ENCODE data around the gene RPS6KA2.
A peak's percentile ranks its signal among the peaks of the same experiment; 100 is the strongest.
"Not testable (repeated sequence)": the region's sequence is repeated elsewhere in the genome, so short reads cannot be mapped to it uniquely, and the experiment has no call there.

RPS6KA2 gene

DNA sequence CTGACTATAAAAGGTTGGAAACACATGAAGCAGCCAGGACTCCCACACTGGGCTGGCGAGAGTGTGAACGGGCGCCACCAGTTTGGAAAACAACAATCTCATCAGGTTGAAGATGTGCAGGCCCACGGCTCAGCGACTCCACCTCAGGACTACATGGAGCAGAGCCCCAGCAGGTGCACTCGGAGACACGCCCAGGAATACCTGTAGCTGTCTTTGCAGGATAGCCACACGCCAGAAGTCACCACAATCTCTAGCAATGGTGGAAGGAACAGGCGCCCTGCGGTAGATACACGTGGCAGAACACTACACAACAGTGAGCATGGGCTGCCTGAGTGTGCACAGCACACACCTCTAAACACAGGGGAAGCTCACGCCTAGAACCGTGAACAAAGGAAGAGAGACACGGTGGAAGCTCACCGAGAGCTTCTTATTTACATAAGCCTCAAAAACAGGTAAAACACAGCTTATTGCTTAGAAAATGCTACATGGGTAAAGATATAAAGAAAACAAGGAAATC is 28.7 kb upstream of the RPS6KA2 start:
- no peak for FAIRE-seq

DNA sequence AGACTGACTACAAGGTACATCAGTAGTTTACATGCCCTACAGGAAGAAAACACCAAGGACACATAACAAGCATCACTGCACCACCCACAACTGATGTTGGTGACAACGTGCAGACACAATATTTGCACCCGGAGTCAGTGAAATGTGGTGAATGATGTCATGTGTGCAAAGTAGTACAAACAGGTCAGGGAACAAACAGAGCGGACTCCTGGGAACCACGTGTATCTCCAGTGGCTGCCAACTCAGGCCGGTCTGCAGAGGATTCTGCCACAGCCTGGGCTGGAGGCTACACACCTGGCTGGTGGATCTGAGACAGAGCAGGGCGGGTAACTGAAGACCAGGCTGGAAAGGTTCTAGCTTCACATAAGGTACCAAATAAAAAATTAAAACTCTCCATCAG is 28.2 kb upstream of the RPS6KA2 start:
- FAIRE-seq: no peak

DNA sequence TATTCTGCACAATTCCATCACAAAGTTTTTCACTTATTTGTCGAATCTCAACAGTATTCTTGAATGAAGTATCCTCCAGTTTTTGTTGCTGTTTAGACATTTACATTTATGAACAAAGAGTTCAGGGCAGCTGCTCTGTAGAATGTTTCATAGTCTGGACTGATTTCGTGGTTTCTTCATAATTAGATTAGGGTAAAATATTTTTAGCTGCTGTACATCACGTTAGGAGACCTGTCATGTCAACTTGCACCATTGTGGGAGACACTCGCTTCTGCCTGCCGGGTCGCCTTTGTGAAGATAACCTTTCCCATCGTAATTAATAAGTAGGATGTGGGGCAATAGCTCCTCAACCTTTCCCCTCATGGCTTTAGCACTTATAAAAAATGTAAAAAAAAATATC is 27.5 kb upstream of the RPS6KA2 start:
- no peak for FAIRE-seq

DNA sequence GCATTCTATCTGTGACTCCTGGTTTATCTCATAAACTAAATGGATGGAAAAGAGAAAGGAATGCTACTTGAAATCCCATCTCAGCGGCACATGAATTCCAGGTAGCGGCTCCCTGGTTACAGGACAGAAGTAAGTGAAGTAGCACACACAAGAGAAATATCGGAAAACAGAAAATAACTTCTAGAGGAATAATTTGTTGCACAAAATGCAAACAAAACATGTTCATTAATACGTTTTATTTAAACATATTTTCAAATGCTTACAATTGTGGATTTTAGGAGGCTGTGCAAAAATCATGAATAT is 26.5 kb upstream of the RPS6KA2 start:
- FAIRE-seq: no peak

DNA sequence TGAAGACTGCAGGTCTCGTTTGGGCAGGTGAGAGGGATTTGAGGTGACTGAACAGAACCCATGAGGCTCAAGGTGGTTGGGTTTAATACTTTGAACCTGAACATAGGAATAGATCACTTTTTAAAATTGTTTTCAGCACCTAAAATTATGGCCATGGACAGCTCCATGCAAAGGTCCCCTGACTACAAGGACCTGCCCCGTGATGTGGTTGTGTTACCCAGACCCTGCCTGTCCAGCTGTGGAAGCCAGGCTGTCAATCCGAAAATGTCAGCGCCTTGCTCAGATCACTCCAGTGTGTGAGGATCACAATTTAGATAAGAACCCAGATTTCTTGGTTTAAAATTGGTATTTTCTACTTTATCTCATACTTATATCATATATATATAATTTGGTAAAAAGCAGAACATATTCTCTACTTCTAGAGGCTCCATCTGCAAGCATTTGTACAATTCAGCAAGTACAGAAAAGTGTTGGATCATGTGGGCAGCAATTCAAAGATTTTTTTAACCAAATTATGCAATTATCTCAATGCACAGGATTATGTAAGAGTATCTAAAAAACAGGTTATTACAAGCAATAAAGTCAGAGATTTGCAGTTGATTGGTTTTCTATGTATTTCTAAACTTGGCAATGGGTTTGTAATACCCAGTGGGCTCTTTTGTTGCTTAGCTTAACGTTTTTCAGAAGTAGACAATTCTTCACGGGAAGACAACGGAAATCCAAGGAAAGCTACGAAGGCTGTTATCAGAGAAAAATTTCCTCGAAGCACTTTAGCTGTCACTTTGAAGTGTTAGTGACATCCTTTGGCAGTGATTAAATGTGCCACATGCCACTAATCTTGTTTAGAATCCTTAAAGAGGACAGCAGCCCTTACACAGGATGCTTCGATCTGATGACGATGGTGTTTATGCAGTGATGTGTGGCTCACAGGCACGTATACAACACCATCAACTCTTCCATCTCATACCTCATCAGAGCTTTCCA is 24.1 kb upstream of the RPS6KA2 start:
- FAIRE-seq: no peak

DNA sequence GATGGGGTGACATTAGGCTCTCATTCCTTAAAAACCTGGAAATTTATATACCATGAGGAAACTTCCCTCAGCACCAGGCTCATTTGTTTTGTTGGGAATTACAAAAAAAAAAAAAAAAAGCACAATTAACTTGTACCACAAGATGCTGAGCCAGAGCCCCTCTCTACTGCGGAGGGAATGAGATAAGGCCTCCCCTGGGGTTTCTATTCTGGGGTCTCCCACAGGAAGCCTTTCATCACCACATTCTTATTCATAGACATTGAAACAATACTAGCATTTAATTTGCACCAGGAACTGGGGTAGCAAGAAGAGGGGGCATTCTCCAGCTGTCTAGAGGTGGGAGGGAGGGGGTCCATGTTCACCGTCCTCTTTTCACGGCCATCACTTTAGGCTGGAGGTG is 23.0 kb upstream of the RPS6KA2 start:
- no peak for FAIRE-seq

DNA sequence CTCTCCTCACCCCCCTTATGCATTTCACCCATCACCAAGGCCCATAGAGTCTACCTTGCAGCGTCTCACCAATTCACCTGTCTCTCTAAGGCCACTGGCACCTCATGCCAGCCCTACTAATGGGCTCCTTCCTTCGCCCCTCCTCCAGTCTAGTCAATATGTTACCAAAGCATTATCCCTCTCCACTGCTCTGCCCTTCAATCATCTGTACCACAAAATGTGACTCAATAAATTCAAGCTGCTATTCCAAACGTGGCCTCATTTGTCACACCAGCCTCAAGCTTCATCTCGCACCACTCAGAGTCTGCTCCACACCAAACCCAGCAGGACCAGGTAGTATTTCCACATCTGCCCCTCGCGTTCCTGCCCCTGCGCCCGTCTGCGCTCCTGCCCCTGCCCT is 21.8 kb upstream of the RPS6KA2 start:
- FAIRE-seq: no peak

DNA sequence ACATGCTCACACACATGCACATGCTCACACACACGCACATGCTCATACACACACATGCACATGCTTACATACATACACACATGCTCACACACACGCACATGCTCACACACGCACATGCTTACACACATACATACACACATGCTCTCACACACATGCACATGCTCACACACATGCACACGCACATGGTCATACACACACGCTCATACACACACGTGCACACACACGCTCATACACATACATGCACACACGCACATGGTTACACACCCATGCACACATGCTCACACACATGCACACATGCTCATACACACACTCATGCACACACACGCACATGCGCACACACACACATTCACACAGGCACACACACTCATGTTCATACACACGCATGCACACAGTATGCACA is 20.8 kb upstream of the RPS6KA2 start:
- FAIRE-seq: no peak

DNA sequence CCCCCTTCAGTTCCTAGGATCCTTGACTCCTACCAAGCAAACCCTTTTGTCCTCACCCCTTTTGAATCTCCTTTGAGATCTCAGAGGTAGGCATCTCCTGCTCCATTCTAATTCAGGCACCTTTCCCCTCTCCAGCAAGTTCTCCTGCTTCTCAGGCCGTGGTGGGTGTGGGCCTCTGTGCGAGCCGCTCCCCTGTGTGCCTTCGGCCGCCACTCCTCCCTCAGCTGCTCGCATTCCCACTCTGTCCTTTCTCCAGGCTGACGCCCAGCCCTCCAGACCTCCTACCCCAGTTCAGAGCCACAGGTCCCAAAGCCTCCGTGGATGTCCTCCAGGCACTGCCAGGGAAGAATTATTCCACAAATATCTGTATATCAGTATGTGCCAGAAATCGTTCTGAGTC is 19.7 kb upstream of the RPS6KA2 start:
- no peak for FAIRE-seq

DNA sequence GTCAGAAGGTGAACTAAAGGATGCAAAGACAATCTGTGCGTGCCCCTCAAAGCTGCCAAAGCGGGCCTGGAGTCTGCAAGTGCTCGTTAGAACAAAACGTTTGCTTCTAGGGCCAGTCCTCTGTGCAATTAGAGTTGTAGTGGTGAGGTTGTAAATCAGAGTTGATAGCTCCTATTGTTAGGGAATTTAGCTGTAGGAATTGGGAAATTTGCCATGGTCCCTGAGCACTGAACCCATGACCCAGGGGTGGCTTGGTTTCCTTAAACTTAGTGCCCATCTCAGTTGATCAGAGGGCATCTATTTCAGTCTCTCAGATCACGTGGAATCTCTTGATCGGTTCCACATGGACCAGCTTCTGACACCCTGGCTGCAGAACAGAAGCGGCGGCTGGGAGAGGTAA is 18.8 kb upstream of the RPS6KA2 start:
- FAIRE-seq: peak; percentile 79

DNA sequence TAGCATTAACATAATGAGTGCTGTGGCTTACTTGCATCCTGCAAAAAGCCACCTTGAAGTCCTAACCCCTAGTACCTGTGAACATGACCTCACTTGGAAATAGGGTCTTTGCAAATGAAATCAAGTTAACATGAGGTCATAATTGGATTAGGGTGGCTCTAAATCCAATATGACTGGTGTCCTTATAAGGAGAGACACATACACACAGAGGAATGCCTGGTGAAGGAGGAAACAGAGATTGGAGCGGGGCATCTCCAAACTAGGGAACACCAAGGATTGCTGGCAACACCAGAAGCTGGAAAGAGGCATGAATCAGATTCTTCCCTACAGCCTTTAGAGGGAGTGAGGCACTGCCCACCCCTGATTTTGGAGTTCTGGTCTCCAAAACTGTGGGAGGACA is 17.6 kb upstream of the RPS6KA2 start:
- FAIRE-seq: peak; percentile 91

DNA sequence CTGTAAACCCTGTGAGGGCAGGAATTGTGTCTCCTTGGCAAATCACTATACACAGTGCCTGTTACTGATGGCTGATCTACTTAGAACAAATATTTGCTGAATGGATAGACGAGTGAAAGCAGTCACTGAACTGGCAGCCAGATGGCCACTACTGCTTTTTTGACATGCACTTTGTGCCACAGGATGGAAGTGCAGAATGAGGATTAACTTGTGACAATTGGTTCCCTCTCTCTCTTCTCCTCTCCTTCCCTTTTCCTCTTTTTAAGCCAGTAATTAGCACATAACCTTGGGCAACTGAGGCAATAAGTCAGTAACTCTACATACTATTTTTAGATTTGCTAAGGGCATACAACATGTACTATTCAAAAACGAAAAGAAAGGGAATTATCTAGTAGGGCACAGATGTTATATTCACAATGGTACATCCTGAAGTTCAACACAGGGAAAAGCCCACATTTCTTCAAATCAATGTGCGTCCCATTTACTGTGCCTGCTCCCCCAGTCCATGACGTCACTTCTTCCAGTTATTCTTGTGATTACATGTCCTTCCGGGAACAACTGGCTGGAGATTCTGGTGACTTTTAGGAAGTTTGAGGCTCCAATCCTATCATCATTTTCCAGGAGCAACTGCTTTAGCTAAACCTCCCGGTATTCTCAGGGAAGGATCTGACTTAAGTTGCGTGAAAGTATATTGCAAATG is 17.0 kb upstream of the RPS6KA2 start:
- FAIRE-seq: no peak

DNA sequence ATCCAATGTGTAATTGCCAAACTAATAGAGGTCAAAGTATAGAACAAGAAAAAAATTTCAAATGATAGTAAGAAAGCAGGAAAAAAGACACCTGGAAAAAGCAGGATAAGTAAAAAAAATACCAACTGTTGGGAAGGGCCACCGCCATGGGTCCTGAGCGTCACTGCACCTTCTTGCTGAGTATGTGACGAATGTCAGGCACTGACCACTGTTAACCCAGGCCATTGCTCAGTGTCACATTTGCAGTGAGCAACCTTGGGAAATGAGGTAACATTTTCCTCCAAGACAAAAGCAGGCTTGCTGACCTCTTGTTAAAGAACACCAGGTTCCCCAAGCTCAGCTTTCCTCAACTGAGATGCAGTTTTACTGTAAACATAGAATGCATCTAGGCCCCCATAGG is 15.6 kb upstream of the RPS6KA2 start:
- no peak for FAIRE-seq

DNA sequence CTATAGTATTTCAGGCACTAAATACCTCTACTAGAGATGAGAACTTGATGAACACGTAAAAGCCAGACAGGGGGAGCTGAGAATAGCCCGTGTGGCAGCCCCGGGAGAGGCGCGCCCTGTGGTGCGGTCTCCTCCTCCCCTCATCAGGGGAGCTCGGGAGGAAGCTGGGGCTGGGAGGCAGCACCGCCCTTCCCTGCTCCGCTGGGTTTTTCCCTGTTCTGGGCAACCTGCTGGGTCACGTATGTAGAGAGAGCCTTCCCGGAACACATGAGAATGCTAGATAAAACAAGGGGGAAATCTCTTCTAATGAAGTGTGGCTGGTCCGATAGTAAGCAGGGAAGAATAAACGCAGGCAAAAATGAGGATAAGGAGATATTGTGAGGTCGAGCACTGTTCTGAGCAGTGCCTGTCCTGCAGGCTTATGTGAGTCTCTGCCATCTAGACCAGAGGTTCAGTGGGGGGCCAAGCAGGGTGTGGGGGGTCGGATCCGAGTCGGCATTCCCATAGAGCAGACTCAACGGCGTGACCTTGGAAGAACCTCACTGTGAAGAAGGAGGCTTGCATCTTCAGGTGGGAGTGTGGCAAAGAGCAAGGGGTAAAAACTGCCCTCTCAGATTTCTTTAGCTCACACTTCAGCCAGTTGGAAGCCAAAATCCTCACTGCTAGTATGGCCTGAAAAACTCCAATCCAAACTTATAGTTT is 13.4 kb upstream of the RPS6KA2 start:
- FAIRE-seq: peak; percentile 69

DNA sequence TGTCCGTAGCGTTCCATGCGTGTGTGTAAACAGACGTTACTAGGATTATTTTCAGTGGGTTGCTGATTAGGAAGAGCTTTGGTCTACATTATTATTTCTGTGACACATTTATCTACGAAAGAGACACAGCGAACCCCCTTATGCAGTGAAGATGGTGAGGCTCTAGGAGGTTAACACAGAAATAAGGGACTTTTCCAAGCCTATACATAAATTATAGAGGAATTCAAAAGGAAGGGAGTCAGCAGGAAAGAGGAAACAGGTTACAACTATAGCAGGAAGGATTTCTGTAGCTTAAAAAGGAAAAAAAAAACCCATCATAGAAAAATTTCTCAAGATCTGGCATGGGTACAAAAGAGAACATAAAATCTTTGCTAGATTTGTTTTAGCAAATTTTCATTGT is 12.9 kb upstream of the RPS6KA2 start:
- FAIRE-seq: no peak

DNA sequence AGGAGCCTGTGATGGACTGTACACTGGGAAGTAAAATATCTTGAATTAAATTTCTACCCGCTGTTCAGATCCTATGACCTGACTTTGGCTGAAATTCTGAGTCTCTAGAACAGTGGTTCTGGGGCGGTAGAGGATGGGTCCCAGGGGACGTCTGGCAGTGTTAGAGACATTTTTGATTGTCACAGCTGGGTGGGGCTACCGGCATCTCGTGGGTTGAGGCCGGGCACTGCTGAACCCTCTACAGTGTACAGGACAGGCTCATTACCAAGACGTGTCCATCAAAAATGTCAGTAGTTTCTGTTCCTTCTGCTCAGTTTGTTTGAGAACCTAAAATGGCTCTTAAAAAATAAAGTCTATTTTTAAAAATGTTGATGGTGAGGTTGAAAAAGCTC is 11.5 kb upstream of the RPS6KA2 start:
- no peak for FAIRE-seq

DNA sequence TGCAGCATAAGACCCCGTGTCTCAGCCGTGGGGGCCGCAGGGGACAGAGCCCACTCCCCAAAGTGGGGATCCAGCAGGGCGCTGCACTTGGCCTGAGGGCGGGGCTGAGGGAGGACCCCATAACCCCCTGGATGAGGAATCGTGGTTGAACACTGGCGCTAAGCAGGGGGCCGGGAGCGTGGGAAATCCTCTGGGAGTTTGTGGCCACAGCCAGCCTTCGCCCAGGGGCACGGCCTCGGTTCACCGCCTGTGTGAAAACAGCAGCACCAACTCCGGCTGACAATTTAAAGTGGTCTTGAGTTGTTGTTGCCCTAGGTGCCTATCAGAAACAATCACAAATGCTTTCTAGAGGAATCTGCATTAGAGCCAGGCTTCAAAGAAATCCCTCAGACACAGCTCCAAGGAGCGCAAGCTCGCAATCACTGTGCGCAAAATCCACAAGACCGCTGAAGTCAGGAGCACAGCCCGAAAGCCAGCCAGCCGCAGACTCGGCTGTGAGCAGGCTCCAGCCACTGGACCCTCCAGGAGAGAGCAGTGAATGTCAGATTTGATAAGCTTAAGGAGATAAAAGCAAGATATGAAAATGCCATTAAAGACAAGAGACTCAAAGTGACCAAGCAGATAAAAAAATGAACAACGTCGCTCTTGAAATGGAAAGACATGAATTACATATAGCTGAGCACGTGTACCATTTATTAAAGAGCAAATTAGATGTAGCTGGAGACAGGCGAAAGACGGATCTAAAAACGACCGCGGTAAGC is 10.9 kb upstream of the RPS6KA2 start:
- FAIRE-seq: no peak

DNA sequence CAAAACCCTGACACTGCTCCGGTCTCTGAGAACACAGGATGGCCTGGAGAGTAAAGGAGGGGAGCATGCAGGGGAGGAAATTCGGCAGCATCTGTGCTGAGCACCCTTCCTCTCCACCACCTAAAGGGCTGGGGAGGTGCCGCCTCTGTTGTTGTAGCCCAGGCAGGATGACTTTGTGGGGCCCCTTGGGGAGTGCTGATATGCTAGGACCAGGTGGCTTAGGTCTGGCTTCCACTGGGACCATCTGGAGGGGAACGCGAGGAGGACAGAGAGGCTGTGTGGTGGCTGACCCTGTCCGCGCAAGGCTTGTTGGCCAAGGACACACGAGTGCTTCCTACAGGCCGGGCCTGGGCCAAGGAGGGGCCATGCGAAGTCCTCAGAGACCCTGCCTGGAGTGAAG is 9.9 kb upstream of the RPS6KA2 start:
- FAIRE-seq: no peak

DNA sequence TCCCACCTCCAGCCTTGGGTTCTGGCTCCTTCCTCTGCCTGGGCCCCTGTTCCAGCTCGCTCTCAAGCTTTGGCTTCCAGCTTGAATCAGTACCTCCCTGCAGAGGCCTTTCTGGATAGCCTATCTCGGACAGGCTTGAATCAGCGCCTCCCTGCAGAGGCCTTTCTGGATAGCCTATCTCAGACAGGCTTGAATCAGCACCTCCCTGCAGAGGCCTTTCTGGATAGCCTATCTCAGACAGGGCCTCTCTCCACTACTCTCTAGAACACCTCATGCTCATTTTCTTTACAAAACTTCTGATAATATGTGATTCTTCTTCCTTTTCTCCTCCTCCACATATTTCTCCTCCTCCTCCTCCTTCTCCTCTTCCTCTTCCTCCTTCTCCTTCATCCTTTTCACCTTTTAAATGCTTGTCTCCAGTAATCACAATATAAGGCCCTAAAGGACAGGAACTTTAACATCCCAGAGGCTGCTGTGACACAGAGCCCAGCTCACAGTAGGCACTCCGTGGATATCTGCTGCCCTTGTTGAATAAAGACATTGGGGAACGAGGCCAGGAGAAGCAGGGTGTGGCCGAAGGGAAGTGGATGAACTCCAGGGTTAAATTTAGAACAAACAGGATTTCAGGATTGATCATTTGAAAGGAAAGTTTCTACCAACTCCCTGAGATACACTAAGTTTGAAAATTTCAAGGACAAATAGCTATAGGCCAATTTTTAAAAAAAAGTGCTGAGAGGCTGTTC is 9.3 kb upstream of the RPS6KA2 start:
- no peak for FAIRE-seq

DNA sequence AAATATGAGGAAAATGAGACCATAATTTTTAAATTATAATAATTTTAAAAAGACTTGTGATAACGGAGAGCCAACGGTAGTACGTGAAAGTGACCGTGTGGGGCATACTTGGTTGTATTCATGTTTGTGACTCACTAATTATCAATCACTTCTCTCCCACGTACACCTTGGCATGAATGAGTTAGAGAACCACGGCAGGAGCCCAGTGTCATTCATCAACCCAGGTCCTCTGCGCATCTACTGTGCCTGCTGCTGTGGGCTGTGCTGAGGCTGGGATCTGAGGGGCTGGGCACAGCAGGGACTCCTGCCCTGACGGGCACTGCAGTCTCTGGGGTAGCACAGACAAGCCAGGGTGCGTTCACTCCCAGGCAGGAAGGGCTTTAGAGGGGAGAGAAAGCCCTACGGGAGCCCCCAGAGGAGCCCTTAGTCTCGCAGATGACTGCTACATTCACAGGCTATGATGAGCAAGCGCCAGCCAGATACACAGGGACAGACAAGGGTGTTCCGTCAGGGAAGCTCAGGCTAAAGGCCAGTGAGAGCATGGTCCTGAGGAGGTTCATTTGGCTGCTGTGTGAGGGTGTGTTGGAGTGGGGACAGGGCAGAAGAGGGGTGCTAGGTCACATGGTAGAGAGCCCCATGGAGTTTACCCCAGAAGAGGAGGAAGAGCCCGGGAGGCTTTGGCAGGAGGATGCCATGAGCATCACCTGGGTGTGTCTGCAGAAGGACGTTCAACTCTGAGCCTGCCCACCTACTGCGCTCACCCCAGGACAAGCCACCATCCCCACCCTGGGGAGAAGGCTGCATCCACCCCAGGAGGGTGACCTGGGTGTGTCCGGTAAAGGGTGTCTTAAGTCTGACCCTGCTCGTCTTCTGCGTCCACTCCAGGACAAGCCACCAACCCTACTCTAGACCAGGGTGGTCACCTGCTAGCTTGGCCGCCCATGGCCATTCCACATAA is 8.2 kb upstream of the RPS6KA2 start:
- no peak for FAIRE-seq

DNA sequence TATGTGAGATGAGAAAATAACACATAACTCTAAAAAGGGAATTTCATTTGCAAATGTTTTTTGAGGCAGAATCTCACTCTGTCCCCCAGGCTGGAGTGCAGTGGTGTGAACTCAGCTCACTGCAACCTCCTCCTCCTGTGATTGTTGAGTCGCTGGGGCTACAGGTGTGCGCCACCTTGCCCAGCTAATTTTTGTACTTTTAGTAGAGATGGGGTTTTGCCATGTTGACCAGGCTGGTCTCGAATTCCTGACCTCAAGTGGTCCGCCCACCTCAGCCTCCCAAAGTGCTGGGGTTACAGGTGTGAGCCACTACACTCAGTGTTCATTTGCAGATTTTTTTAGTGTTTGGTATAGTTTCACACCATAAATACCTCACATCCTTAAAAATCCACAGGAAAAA is 7.5 kb upstream of the RPS6KA2 start:
- not testable (repeated sequence) for FAIRE-seq
